ENCODE data around the gene DHRS7B. TPM values are rescaled to one million over a fixed set of nuclear protein-coding genes. Genes with fewer than 3 reads are reported as not detected.

Gene DHRS7B
- total RNA-seq, 2 donors from 2014 or later, result 30.5 to 44.5 TPM

GRCh38 chr17:21240369-21241055 lies 113.7 kb downstream of the DHRS7B start:
- Histone ChIP-seq H3K36me3 (no peaks in the 10 kb centered on the region), H3K27ac (no peak overlapping the region), H3K9me3 (no peaks in the 10 kb centered on the region), H3K4me1 (ENCODE audit: control insufficient read depth in 1 of 2, low read depth in 2 of 2) (peaks cover 0 to under 1% of the 10 kb centered on the region in 2 donors), H3K27me3 (replicated peaks; ENCODE audit: insufficient read depth) (no peaks in the 10 kb centered on the region), H3K4me3 (no peak overlapping the region)
- ATAC-seq (ENCODE audit: insufficient number of reproducible peaks, low FRiP score, low read depth) (no peak), DNase-seq (ENCODE audit: low spot score) (no peak)
- no peak for TF ChIP-seq CTCF (IDR thresholded peaks at IDR 0.05)

Other genes with a start within 250 kb of the DHRS7B start
- 100 to 1,000 TPM; 130 to 154 TPM for gene USP22, start 84.0 kb upstream of the DHRS7B start, total RNA-seq
- 10 to 100 TPM; 16.2 to 18.7 TPM for gene TMEM11, start 87.2 kb downstream of the DHRS7B start, total RNA-seq
- 1 to 10 TPM; 8.4 to 9.7 TPM for gene NATD1, start 126.4 kb downstream of the DHRS7B start, total RNA-seq
- 10 to 100 TPM; 66.6 to 81.1 TPM for gene MAP2K3, start 157.7 kb downstream of the DHRS7B start, total RNA-seq
- gene KCNJ12, start 249.4 kb downstream of the DHRS7B start, total RNA-seq, result 1 to 10 TPM in 1 of 2 donors, under 1 TPM in 1; 0.81 to 1.2 TPM

Data from thoracic aorta (tissue), 2 donors.